ENCODE measurements around the gene SPAAR. TPM values are rescaled to one million over a fixed set of nuclear protein-coding genes. Genes with fewer than 3 reads are reported as not detected.

The SPAAR gene
- total RNA-seq, 1 experiment from 2014 or later = 0.72 TPM

- BruUV-seq (replicated peaks) = no TSS peak
- DNase-seq = no peak
- Histone ChIP-seq H3K4me2 (peak overlapping the region; percentile 65), H3K36me3 (ENCODE audit: low read depth) (no peaks in the 10 kb centered on the region), H3K9me3 (ENCODE audit: insufficient read depth, low read depth) (no peaks in the 10 kb centered on the region), H3K79me2 (ENCODE audit: low read depth) (no peaks in the 10 kb centered on the region), H3K27me3 (ENCODE audit: insufficient read depth, low read depth) (no peaks in the 10 kb centered on the region), H3K4me3 (no peak overlapping the region), H2AFZ (no peak overlapping the region), H3F3A (ENCODE audit: insufficient read depth, low read depth) (peaks cover 34% of the 10 kb centered on the region), H4K20me1 (ENCODE audit: insufficient read depth) (no peaks in the 10 kb centered on the region), H3K9me2 (ENCODE audit: insufficient read depth) (no peaks in the 10 kb centered on the region), H3K4me1 (replicated peaks; ENCODE audit: insufficient read depth) (peaks cover 60% of the 10 kb centered on the region), H3K27ac (peak overlapping the region; percentile 52)
- ChIA-PET CTCF (interaction anchor here (1.2 kb wide), 1 partner anchor 23 kb away, joined by 4 read pairs; no protein-coding TSS in a partner anchor), POLR2A (ENCODE audit: unreplicated experiment) (no interaction called here)
- TF ChIP-seq CTCF (conservative IDR thresholded peaks at IDR 0.05) (no peak), EZH2 (IDR thresholded peaks at IDR 0.05; ENCODE audit: low read depth) (no peak)
- intact Hi-C loops (cut with micrococcal nuclease; ENCODE audit: unreplicated experiment) = loop anchor here (5.0 kb wide), 1 partner anchor 248 kb away; the partner anchor contains the start of genes CCDC107 and RMRP
These were observed 4.1 kb upstream of the SPAAR start for GRCh38 chr9:35905051-35905781.

GRCh38 chr9:35905912-35906679 lies 3.2 kb upstream of the SPAAR start, which contains the start of gene HRCT1:
Gene HRCT1, plus strand, starts transcription at chr9:35906202. Its CDS starts 86 bp downstream, at chr9:35906288.
- no TSS peak for BruUV-seq (replicated peaks)
- intact Hi-C loops (cut with micrococcal nuclease; ENCODE audit: unreplicated experiment) = loop anchor here (2.0 to 5.0 kb wide), 3 partner anchors 43 to 249 kb away; partner anchors contain the start of genes CCDC107, FAM221B, RMRP and TMEM8B
- Histone ChIP-seq H4K20me1 (ENCODE audit: insufficient read depth) (no peaks in the 10 kb centered on the region), H3K9me2 (ENCODE audit: insufficient read depth) (no peaks in the 10 kb centered on the region), H3K27ac (peak within 1 kb of the TSS; percentile 95), H3K79me2 (ENCODE audit: low read depth) (no peaks in the 10 kb centered on the region), H3K4me3 (no peak within 1 kb of the TSS), H3K4me1 (replicated peaks; ENCODE audit: insufficient read depth) (peaks cover 68% of the 10 kb centered on the region), H3K36me3 (ENCODE audit: low read depth) (no peaks in the 10 kb centered on the region), H3K4me2 (peak within 1 kb of the TSS; percentile 78), H3F3A (ENCODE audit: insufficient read depth, low read depth) (peaks cover 34% of the 10 kb centered on the region), H2AFZ (no peak within 1 kb of the TSS), H3K9me3 (ENCODE audit: insufficient read depth, low read depth) (no peaks in the 10 kb centered on the region), H3K27me3 (ENCODE audit: insufficient read depth, low read depth) (no peaks in the 10 kb centered on the region)
- peak; percentile 85 to 86 for DNase-seq
- CTCF ChIA-PET = interaction anchor here (1.2 kb wide), 1 partner anchor 24 kb away, joined by 4 read pairs; no protein-coding TSS in a partner anchor
- POLR2A ChIA-PET (ENCODE audit: unreplicated experiment) = interaction anchor here (0.5 to 0.6 kb wide), 3 partner anchors 40 to 494 kb away, joined by 3 to 6 read pairs (median 3); no protein-coding TSS in a partner anchor
- no peak for TF ChIP-seq CTCF (conservative IDR thresholded peaks at IDR 0.05)
- TF ChIP-seq EZH2 (IDR thresholded peaks at IDR 0.05; ENCODE audit: low read depth) = no peak
